NT2/D1 (cell line): ENCODE measurements around the gene SEC23A.

Source experiments
- YY1 ChIP-seq: IDR thresholded peaks from 2 replicates; pipeline ENCODE4 v1.6.1; 2011; ENCODE audit not compliant: insufficient read length, insufficient read depth
- ZNF274 ChIP-seq: IDR thresholded peaks from 2 replicates; pipeline ENCODE4 v1.6.1; 2011; ENCODE audit warnings: mild to moderate bottlenecking, low read depth, low read length

DNA sequence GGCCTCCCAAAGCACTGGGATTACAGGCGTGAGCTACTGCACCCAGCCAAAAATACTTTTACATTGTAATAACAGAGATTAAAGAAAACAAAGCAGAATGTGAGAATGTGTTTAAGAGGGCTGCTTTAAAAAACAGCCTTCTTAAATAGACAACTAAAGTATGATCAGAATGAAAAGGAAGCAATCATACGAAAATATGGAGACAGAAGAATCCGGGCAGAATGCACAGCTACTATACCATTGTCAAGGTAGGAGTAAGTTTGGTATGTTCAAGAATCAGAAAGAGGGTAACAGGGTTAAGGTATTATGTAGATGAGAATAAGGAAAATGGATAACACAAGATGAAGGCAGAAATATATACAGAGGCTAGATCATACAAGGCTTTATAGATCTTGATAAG lies 8.5 kb downstream of the SEC23A start:
- TF ChIP-seq YY1 (no peak), ZNF274 (no peak)
